HG03520 (cell line): ENCODE measurements around the gene OTOP3.
"Not testable (repeated sequence)": the region's sequence is repeated elsewhere in the genome, so short reads cannot be mapped to it uniquely, and the experiment has no call there.

ENCODE experiments used
- ATAC-seq: cut with Tn5 transposase; IDR thresholded peaks from one replicate; pipeline ENCODE4 v1.9.1; 2021; ENCODE audit warnings: mild to moderate bottlenecking, moderate library complexity; ENCODE audit not compliant: unreplicated experiment

OTOP3 gene

DNA sequence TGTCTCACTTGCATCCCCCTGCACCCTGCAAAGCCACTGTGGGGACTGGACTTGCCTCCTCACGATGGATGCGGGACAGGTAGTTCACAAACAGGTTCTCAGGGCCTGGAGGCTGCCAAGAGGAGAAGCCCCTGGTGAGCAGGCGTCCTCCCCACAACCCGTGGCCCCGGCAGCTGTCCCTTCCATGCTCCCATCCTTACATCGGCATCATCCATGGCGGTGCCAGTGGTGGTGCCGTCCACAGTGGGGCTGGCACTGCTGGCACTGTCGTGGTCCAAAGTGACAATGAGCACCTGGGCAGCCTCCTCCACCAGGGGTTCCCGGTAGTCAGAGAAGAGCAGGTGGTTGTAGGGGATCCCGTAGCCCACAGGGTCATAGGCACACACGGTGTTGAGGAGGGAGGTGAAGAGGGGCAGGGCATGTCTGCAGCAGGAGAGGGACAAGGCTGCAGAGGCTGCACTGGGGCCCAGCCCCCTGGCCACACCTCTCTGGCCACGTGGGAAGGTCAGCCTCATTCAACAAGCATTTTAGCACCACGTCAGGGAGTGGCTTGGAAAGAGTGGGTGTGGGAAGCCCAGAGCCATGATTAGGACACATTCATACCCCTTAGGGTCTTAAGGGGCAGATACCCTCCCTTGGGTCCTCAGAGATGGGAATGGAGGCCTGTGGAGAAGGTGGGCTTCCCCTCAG lies 24.3 kb downstream of the OTOP3 start:
- no peak for ATAC-seq

DNA sequence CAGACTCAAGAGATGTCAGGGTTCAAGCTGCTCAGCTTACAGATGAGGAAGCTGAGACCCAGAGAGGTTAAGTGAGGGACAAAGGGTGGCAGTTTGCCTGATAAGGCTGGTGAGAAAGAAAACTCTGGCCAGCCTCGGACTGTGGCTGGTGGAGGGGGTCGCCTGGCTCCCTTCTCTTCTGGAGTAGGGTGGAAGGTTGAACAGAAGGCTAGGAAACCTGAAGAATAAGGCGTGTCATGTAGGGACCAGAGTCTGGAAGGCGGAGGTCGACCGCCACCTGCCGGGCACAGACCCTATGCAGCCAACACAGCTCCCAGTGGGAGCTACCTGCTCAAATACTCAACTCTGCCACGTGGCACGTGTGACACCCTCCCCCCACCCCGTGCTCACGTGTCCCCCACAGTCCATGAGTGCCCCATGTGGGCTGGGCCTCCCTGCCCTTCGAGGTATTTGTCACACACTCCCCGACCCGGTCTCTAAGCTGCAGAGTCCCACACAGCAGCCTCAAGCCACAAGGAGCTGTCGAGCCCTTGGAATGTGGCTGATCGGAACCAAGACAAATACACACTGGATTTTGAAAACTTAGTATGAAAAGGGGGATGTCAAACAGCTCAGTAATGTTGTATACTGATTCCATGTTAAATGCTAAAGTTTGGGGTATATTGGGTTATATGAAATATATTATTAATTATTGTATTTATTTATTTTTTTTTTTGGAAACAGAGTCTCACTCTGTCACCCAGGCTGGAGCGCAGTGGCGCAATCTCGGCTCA lies 25.1 kb downstream of the OTOP3 start:
- ATAC-seq, result no peak

DNA sequence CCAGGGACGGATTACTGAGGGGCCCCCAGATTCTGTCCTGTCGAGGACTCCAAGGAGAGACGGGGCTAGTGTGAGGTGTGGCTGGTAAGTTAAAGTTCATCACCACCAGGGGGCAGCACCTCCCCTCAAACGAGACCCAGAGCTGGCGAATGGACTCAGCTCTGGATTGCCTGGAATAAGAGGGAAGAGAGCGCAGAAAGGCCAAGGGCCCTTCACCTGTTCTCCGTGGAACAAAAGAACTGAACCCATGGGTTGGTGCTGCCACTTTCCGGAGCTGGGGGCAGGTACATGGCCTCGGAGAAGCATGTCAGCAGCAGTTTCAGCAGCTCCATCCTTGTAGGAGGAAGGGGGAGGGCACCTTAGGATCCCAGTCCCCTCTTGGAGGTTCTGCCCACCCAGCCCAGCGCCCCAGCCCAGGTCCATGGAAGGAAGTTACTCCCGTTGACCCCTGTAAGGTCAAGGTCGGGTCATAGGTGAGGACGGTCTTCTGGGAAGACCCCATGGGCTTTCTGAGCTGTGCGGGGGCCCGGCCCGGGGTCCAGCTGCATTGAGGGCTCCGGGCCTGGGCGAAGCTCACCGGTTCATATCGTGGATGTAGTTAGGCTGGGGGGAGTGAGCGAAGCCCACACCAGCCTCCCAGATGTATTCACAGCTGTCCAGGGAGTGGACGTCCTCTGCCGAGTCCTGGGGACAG lies 26.1 kb downstream of the OTOP3 start:
- ATAC-seq, result no peak

DNA sequence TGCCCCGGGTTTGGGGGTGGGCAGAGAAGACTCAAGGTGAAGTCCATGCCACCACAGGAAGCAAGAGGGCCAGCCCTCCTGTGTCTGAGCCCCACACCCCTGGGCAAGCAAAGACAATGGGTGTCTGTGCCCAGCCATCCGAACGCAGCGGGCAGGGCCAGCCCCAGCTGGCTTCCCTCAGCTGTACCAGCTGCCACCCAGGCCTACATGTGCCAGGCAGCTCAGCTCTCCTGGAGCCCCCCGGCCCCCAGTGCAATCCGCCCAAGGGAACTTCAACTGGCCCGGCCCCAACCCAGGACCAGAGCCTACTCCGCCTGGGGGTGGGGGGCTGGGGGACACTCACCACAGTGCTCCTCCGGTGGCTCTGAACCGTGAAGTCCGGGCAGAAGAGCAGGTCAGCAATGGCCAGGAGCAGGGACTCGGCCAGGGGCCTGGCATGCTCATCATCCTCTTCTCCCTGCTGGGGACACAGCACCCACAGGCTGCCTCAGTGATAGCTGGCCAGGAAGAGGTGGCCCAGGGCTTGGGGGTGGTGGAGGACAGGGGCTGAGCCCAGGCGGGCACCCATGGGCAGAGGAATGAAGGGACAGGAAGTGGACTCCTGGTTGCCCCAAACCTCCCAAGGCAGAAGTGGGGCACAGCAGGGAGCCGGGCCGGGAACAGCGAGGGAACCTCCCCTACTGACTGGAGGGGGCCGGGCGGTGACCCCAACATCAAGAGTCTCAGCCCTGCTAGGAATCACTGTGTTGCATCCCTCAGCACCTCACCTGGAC lies 27.1 kb downstream of the OTOP3 start:
- ATAC-seq, result no peak

DNA sequence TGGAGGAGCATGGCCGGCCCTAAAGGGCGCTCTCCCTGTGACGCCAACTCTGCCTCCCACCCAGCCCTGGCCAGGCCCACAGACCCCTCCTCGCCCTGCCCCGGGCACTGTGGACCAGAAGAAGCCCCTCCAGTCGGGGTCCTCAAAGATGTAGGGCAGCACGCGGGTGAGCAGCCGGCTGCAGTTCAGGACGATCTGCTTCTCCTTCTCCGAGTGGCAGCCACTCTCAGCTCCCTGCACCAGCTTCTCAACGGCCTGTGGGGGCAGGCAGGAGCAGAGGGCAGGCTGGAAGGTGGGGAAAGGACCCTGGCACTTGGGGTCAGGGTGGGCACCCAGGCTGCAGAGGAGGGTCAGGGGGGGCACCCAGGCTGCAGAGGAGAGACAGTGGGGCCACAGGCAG lies 28.0 kb downstream of the OTOP3 start:
- no peak for ATAC-seq

DNA sequence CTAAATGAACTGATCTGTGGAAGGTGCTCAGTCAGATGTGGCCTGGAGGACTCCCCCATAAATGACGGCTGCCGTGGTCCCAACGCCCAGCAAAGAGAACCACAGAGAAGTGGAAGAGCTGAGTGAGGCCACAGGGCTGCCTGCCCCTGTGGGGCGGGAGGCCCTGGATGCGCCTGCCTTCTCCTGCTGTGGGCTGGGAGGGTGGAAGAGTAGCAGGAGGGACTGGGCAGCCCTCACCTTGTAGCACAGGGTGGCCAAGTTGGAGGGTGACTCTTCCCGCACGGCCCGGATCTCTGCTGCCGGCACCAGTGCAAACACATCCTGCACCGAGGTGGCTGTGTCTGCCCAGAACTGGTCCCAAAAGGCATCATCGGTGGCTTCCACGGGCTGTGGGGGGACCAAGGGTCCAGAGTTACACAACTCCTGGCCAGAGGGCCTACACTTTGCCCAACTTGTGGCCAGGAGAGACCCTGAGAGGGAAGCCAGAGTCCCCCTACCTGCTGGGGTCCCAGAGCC lies 28.6 kb downstream of the OTOP3 start:
- ATAC-seq, result no peak

DNA sequence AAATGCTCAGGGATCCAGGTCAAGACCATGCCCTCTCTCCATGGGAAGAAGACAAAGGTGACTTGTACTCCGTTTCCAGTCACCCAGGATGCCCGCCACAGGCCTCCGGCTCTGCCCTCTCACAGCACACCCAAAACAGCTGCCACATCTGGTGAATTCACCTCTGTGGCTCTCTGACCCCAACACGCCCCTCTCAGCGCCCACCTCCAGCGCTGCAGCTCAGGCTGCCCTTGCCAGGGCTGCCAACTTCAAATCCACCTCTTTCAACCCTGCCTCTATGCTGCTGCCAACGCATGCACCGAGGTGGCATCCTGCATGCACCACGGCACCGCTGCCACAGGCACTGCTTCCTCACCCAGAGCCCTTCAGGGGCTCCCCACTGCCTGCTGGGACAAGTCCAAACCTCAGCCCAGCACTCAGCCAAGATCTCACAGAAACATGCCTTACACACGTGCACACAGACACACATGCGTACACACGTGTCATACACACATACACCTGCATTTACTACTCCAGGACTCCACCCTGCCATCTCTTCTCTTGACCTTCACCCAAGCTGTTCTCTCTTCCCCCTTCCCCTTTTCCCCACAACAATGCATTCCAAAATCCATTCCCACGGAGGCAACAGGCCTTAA lies 29.4 kb downstream of the OTOP3 start:
- ATAC-seq, result no peak

DNA sequence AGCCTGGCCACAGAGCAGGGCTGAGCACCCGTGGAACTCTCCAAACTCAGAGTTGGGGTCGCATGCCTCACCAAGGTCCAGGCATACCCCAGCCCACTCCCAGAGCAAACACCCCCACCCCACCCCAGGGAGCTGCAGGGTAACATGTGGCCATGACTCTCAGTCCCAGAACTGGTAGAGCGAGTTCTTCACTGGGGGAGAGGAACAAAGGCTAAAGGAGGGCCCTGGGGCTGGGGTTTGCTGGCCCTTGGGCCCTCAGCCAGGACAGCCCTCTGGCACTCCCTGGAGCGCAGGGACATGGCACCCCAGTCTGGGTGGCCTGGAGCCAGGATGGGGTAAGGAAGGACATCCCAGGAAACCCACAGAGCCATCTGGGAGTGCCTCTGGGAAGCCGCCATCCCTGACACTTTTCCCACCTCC lies 32.7 kb downstream of the OTOP3 start:
- no peak for ATAC-seq

DNA sequence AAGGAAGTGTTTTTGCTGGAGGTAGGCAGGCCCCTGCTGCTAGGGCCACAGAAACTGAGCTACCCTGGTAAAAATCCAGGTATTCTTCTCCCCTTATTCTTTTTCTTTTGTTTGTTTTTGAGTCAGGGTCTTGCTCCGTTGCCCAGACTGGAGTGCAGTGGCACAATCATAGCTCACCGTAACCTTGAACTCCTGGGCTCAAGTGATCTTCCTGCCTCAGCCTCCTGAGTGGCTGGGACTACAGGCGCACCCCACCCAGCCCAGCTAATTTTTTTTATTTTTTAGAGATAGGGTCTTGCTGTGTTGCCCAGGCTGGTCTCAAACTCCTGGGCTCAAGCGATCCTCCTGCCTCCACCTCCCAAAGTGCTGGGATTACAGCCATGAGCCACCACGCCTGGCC lies 33.8 kb downstream of the OTOP3 start:
- ATAC-seq, result not testable (repeated sequence)

DNA sequence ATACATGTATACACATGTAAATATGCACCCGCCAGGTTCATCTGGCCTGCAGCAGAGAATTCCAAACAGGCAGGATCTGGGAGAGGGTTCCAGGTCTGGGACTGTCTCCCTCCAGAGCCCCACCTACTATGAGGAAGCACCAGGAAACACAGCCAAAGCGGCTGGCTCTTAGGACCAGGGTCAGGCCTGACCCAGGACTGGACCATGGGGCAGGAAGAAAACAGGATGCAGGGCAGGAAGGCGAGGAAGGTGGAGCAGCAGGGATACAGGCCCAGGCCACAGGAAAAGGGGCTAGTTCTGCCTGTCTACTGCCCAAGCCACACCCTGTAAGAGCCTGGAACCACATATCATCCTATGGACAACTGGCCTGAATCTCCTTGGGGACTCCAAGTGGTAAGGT lies 34.7 kb downstream of the OTOP3 start:
- ATAC-seq, result no peak

DNA sequence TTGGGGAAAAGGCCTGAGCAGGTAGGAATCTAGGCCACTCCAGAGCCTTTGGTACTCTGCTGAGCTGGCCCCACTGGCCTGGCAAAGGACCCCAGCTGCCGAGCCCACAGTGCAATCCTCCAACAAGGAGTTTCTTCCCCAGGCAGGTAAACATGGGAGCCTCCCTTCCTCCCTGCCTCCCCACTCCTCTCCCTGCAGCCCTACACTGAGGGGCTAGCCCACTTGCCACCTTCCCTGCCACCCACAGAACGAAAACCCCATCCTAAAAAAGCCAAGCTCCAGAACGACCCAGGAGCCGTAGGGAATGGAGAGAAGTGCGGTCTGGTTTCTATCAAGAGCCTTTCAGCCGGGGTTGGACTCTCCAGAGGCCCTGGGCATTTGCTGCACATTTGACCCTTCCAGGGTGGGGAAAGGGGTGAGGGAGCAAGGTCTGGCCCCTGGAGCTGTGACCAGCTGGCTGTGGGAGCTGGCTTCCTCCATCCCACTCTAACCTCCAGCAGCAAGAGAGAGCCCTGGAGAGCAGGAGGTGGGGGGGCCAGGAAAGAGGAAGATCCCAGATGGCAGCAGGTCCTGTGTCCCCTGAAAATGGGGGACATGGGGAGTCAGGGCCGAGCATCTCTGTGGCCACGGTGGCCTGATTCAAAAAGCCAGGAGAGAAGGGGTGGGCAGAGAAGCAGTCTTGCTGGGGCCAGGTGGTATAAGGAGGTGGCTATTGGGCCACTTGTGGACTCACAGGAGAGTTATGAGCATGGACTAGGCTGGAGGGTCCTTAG lies 35.6 kb downstream of the OTOP3 start:
- no peak for ATAC-seq

DNA sequence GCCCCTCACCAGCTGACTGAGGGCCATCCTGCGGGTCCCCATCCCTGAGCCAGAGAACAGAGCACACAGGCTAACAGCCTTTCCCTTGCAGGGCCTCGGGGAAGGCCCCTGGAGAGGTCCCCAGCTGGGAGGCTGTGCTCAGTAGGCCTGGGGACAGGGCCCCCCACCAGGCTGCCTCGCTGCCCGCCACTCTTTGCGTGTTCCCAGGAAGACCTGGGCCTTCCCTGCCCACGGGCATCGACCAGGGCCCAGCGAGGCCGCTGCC lies 36.1 kb downstream of the OTOP3 start:
- no peak for ATAC-seq

DNA sequence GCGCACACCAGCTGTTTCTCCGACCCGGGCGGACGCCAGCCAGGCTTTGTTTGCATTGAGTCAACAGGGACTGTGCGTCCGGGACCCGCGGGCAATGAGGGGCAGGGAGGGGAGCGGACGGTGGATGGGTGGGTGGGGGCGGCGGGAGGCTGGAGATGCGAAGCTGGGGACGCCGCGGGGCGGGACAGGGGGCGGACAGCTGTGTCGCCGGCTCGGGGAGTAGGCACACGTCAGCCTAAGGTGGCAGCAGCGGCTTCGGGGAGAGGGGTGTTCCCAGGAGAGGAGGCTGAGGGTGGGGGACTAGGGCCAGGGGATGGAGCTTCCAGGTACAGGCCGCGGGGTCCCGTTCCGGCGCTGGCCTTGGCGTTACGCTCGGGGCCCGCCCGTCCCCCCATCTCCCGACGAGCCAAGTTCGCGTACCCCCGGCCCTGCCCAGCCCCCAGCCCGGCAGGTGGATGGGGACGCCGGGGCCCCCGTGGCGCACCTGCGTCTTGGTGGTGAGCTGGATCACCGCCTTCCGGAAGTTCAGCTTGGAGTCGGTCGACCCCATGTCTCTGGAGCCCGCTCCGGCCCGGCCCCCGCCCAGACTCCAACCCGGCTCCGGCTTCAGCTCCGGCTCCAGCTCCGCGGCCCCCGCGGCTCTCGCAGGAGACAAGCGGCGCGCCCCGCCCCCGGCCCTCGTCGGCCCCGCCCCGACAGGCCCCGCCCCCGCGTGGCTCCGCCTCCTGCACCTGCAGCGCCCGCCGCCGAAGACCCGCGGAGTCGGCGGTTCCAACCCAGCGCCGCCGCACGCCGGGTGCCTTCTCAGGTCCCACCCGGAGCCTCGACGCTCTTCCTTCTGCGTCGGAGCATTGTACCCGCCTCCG lies 36.6 kb downstream of the OTOP3 start, which contains the start of gene HID1:
Gene HID1, minus strand, starts transcription at position 653 of the 866 bp plus-strand sequence. Its CDS starts 103 bp downstream, at position 550.
- no peak for ATAC-seq

DNA sequence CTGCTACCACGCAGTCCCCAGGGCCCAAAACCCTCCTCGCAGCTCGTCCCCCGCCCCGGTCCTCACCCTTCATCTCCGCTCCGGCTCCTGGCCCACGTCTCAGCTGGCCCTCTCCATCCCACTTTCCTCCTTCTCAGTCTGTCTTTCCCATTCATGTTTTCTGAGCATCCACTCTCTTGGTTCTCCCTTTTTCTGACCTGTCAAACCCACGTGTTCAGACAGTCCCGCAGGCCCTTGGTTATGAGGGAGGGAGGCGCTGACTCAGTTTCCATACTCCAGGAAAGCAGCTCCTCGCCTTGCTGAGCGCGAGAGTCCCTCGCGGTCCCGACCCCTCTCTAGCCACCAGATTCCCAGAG lies 37.3 kb downstream of the OTOP3 start:
- ATAC-seq, result no peak

DNA sequence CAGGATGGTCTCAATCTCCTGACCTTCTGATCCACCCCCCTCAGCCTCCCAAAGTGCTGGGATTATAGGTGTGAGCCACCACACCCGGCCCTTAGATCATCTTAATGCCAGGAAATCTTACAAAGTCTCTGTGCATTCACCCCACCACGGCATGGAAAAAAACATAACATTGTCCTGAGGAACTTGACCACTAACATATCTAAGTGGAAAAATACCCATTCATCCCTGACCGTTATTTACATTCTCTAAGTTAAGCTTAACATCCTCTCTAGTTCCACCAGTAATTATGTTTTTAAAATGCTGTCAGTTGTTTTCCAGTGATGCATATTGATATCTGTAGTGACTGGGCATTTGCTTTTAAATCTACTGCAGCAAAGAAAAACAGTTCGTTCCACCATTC lies 40.2 kb downstream of the OTOP3 start:
- ATAC-seq, result no peak

DNA sequence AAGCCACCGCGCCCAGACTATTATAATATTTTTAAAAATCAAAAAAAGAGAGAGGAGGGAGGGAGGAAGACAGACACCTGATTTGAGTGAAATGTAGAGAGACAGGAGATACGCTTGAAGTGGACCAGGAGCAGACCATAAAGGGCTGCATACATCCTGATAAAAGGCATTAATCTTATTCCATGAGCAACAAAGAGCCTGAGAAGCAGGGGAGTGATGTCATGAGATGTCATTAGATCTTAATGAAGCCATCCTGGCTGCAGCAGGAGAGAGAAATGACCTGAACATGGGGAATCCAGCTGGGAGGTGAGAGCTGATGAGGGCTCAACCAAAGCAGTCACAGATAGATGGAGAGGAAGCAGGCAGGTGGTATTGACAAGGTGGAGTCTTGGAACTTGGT lies 42.1 kb downstream of the OTOP3 start:
- ATAC-seq, result no peak

DNA sequence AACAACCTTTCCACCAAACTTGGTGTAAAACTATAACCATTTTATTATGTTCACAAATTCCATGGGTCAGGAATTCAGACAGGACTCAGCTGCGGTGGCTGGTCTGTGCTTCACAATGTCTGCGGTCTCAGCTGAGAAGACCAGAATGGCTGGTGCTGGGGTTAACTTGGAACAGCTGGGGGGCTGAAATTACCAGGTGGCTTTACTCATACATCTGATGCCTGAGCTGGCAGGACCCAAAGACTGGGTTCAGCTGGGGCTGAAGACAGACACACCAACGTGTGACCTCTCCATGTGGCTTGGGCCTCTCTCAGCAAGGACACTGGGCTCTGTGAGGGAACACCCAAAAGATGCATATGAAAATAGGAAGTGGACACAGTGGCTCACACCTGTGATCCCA lies 42.5 kb downstream of the OTOP3 start:
- ATAC-seq, result no peak

DNA sequence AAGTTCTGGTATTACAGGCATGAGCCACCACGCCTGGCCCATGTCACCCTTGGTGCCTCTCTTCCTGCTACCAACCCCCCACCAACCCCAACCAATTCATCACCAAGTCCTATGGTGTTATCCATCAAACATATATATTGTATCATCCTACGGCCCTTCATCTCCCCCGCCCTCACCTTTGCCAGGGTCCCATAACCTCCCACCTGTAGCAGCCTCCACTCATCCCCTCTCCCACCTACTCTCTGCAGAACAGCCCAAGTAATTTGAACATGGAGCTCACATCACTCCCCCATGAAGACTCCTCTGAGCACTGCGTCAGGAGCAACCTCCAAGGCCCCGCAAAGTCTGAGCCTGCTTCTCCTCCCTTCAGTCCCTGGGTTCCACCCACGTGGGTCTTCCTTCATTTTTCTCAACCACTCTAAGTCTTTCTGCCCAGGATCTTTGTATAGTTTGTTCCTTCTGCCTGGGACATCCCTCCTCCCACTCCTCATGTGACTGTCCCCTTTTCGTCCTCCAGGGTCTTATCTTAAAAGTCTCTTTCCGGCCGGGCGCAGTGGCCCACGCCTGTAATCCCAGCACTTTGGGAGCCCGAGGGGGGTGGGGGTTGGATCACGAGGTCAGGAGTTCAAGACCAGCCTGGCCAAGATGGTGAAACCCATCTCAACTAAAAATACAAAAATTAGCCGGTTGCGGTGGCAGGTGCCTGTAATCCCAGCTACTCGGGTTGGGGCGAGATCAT lies 43.9 kb downstream of the OTOP3 start:
- ATAC-seq, result no peak
